Measurements from ENCODE around the gene YBX1. TPM values are rescaled to one million over a fixed set of nuclear protein-coding genes. Genes with fewer than 3 reads are reported as not detected.

The YBX1 gene
- total RNA-seq, 6 experiments from 2014 or later: 736 to 879 (median 836) TPM

DNA sequence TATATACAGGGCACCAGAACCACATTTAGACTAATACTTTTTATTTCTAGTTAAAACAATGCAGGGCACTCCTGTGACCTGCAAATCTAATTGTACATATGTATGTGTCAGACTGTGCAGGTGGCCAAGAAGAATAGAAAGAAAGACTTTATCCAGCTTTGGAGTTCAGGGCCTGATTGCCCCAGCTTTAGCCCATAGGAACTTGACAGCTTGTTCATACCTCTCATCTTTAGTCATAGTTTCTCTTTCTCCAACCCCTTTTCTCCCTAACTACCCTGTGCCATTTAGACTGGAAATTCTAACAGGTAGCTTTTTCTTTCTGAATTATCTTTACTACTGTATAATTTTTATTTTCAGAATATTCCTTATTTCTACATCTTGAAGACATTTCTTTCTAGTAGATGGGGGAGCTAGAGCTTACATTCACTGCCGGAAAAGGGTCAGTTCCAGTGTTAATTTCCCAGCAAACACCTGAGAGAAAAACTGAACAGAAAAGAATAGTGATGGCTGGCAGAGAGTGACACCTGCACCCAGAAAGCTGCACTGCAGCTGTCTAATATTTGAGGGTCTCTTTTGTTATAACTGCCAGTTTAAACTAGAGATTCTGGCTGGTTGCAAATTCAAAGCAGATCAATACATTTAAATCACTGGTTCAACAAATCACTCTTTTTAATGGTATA is 8.4 kb downstream of the YBX1 start:
- no peaks in the 10 kb centered on the region for H3K9me3 Mint-ChIP-seq
- TF ChIP-seq, protein P1, sequence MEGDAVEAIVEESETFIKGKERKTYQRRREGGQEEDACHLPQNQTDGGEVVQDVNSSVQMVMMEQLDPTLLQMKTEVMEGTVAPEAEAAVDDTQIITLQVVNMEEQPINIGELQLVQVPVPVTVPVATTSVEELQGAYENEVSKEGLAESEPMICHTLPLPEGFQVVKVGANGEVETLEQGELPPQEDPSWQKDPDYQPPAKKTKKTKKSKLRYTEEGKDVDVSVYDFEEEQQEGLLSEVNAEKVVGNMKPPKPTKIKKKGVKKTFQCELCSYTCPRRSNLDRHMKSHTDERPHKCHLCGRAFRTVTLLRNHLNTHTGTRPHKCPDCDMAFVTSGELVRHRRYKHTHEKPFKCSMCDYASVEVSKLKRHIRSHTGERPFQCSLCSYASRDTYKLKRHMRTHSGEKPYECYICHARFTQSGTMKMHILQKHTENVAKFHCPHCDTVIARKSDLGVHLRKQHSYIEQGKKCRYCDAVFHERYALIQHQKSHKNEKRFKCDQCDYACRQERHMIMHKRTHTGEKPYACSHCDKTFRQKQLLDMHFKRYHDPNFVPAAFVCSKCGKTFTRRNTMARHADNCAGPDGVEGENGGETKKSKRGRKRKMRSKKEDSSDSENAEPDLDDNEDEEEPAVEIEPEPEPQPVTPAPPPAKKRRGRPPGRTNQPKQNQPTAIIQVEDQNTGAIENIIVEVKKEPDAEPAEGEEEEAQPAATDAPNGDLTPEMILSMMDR (IDR thresholded peaks at IDR 0.05): peak; percentile 39
- DNase-seq: no peak
- peaks cover 40% of the 10 kb centered on the region for H3K36me3 Mint-ChIP-seq (ENCODE audit: low read depth)
- H3K27me3 Mint-ChIP-seq (ENCODE audit: insufficient read depth): no peaks in the 10 kb centered on the region
- H3K4me1 Mint-ChIP-seq (ENCODE audit: low read depth): peaks cover 94% of the 10 kb centered on the region
- H3K27ac Mint-ChIP-seq: 0 out of 2 replicates have a peak overlapping the region, but pooled peaks have one; percentile 13
- H3K4me3 Mint-ChIP-seq: no peak overlapping the region

DNA sequence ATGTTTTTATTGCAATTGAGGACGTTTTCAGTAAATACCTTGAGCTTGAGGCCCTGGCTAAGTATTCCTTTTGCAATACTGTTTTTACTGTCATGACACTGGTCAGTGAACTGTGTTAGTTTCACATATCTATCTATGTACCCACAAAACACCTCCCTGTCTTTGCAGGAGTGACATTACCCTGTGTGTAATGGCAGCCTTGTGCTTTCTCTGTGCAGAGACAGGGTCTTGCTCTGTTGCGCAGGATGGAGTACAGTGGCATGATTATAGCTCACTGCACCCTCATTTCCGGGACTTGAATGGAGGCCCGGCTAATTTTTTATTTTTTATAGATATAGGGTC is 8.9 kb downstream of the YBX1 start:
- peaks cover 45% of the 10 kb centered on the region for H3K36me3 Mint-ChIP-seq (ENCODE audit: low read depth)
- no peaks in the 10 kb centered on the region for H3K9me3 Mint-ChIP-seq
- no peak for DNase-seq
- H3K27me3 Mint-ChIP-seq (ENCODE audit: insufficient read depth): no peaks in the 10 kb centered on the region
- TF ChIP-seq, protein P1 (IDR thresholded peaks at IDR 0.05): no peak; the same call in none of the 2 replicates
- H3K4me1 Mint-ChIP-seq (ENCODE audit: low read depth): peaks cover 89% of the 10 kb centered on the region
- H3K27ac Mint-ChIP-seq: no peak overlapping the region
- no peak overlapping the region for H3K4me3 Mint-ChIP-seq

DNA sequence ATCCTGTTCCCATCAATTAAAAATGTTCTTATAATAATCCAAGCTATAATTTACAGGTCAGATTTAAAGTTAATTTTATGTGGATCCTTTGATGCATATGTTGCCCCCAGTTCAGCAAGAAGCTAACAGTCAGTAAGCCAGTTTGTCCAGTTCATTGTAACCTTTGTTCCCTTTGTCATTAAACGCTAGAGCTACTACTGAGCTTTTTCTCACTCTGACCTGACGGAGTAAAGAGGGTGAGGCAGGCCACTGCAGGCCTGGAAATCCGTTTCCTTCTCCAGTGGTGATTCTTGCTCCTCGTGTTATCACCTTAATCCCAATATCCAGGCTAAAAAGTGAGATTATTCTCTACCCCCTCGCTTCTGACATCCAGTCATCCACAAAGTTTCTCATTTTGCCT is 10.2 kb downstream of the YBX1 start:
- Mint-ChIP-seq H3K9me3 (no peaks in the 10 kb centered on the region), H3K4me3 (no peak overlapping the region), H3K4me1 (ENCODE audit: low read depth) (peaks cover 76% of the 10 kb centered on the region), H3K27me3 (ENCODE audit: insufficient read depth) (no peaks in the 10 kb centered on the region), H3K36me3 (ENCODE audit: low read depth) (peaks cover 54% of the 10 kb centered on the region), H3K27ac (peak overlapping the region; percentile 20; the same call in 1 of the 2 replicates)
- TF ChIP-seq, protein P1 (IDR thresholded peaks at IDR 0.05): no peak
- DNase-seq: no peak

DNA sequence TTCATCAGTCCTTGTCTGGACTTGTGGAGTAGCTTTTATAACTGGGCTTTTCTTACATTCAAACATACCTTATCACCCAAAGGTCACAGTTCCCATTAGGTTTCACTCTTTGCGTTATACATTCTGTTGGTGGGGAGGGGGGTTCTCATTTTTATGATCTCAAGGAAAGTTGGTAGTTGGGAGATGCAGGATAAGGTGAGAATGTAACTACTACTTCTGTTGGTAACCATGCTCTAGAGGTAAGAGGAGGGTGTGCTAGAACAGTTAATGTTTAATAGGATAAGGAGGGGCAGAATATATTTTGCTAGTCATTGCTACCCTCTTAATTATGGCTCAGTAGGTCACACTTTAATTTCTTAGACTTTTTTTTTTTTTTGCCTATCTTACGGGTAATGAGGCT is 10.7 kb downstream of the YBX1 start:
- Mint-ChIP-seq H3K9me3 (no peaks in the 10 kb centered on the region), H3K4me3 (no peak overlapping the region), H3K36me3 (ENCODE audit: low read depth) (peaks cover 51% of the 10 kb centered on the region), H3K4me1 (ENCODE audit: low read depth) (peaks cover 72% of the 10 kb centered on the region), H3K27me3 (ENCODE audit: insufficient read depth) (no peaks in the 10 kb centered on the region), H3K27ac (peak overlapping the region; percentile 20)
- TF ChIP-seq, protein P1 (IDR thresholded peaks at IDR 0.05): no peak
- DNase-seq: no peak

DNA sequence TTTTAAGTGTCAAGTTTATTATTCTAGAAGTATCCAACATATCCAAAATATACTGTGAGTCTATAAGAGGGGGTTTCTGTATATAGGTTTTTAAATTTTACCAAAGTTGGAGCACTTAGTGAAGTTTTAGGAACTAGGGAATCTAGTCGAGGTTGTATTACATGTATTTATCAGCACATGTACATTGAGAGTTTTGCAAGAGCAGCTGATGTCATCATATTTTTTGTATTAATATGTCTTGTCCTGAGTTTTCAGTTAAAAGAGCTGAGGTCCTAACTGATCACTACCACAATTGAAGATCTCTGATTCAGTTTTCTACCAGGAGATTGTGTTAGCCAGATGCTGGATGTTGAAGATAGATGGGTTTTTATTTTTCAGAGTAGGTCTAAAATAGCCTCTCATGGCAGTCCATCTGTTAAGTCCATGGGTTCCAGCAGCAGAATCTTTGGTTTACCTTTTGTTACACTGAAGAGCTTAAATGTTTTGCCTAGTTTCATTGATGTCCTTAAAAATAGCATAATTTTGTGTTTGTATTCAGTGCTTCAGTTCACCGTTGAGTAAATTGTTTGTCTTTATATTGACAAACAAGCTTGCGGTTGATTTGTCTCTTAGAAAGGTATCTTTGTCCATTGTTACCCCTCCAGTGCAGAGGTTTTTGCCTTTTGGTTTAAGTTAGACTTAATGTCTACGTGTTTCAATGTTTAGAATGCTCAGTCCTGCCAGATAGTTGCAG is 16.0 kb downstream of the YBX1 start:
- H3K4me3 Mint-ChIP-seq: no peak overlapping the region

More for the DNA sequence above, 16.0 kb downstream of the YBX1 start:
- H3K4me1 Mint-ChIP-seq (ENCODE audit: low read depth): peaks cover 36% of the 10 kb centered on the region
- TF ChIP-seq, protein P1 (IDR thresholded peaks at IDR 0.05): no peak
- H3K9me3 Mint-ChIP-seq: no peaks in the 10 kb centered on the region
- peaks cover 86% of the 10 kb centered on the region for H3K36me3 Mint-ChIP-seq (ENCODE audit: low read depth)
- no peak for DNase-seq
- peak overlapping the region; percentile 45; the same call in 1 of the 2 replicates for H3K27ac Mint-ChIP-seq
- H3K27me3 Mint-ChIP-seq (ENCODE audit: insufficient read depth): no peaks in the 10 kb centered on the region
